Spleen (tissue), 7 donors: ENCODE data around the gene ZNF414.
A peak's percentile ranks its signal among the peaks of the same experiment; 100 is the strongest.

ENCODE experiments used
- POLR2AphosphoS5 ChIP-seq, 3 donors: sonication (generic); formaldehyde crosslinking; IDR thresholded peaks; one replicate each; pipeline ENCODE4 v1.5.1; 2017; ENCODE audit warnings: antibody characterized with exemption in 3 of 3
- TF ChIP-seq, protein P1 (sequence below), 11 experiments: fragments of 200-600 bp in 7 of 11; fragments of 450-650 bp in 4 of 11; sonication (generic) in 4 of 11; IDR thresholded peaks in 8 of 11; conservative IDR thresholded peaks in 3 of 11; 1 replicate in 7 of 11; 2 replicates in 4 of 11; pipeline versions ENCODE4 v1.4.0 to v1.8.0; 2016 to 2021; ENCODE audit warnings: antibody characterized with exemption in 11 of 11, inconsistent platforms in 4 of 11, mild to moderate bottlenecking in 1 of 11
- donor health status: DM: no; HTN: no; CAD: no; lungs with moderate emphysema.
- donor health status: DM: no; HTN: no; CAD: no.
- donor health status: DM: no; HTN: no; CAD: no.

DNA sequence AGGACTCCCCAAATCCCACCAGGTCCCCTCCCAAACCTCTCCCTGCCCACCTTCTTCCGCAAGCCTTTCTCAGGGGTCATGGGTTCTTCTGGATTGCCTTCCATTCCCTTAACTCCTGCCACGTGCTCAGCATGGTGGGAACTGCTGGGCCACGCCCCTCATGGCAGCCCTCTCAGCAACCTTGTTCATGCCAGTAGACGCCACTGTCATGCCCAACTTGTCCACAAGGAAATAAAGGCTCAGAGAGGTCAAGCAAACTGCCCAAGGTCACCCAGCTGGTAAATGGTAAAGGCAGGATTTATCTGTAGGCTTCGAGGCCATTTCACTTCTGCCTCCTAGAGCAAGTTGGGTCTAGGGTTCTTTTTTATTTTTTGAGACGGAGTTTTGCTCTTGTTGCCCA, 22.4 kb downstream of the ZNF414 start:
- TF ChIP-seq POLR2AphosphoS5 (IDR thresholded peaks at IDR 0.05) = peak in 2 of 3 donors; percentile 9 to 39
- TF ChIP-seq, protein P1, sequence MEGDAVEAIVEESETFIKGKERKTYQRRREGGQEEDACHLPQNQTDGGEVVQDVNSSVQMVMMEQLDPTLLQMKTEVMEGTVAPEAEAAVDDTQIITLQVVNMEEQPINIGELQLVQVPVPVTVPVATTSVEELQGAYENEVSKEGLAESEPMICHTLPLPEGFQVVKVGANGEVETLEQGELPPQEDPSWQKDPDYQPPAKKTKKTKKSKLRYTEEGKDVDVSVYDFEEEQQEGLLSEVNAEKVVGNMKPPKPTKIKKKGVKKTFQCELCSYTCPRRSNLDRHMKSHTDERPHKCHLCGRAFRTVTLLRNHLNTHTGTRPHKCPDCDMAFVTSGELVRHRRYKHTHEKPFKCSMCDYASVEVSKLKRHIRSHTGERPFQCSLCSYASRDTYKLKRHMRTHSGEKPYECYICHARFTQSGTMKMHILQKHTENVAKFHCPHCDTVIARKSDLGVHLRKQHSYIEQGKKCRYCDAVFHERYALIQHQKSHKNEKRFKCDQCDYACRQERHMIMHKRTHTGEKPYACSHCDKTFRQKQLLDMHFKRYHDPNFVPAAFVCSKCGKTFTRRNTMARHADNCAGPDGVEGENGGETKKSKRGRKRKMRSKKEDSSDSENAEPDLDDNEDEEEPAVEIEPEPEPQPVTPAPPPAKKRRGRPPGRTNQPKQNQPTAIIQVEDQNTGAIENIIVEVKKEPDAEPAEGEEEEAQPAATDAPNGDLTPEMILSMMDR (IDR thresholded peaks at IDR 0.05 in 8 of 11, conservative IDR thresholded peaks at IDR 0.05 in 3 of 11) = peak in 4 of 11 experiments; percentile 14 to 41 (median 24)
